Measurements from ENCODE around the gene CFAP300.

CFAP300 gene

DNA sequence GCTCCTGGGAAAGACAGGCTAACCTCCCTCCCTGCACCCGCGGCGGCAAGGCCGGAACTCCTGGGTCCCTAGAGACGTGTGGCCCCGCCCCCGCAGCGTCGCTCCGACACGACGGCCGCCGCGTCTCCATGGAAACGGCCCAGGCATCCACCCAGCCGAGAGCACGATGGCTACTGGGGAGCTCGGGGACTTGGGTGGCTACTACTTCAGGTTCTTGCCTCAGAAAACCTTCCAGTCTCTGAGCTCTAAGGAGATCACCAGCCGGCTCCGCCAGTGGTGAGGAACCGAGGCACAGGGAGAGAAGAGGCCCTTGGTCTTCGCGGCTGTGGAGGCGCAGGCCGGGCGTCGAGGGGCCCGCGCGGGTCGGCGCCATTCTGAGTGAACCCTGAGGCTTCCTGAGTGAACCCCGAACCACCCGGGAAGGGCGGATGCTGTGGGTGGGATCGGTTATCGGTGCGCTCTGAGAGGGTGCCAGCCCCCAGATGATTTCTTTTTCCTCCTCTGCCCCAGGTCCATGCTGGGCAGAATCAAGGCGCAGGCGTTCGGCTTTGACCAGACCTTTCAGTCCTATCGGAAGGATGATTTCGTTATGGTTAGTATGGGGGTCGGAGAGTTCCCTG is at the start of gene CFAP300:
Gene CFAP300, plus strand, starts transcription at position 133 of the 620 bp plus-strand sequence. Its CDS starts 34 bp downstream, at position 167.
- no peak for DNase-seq (ENCODE audit: low read depth)

DNA sequence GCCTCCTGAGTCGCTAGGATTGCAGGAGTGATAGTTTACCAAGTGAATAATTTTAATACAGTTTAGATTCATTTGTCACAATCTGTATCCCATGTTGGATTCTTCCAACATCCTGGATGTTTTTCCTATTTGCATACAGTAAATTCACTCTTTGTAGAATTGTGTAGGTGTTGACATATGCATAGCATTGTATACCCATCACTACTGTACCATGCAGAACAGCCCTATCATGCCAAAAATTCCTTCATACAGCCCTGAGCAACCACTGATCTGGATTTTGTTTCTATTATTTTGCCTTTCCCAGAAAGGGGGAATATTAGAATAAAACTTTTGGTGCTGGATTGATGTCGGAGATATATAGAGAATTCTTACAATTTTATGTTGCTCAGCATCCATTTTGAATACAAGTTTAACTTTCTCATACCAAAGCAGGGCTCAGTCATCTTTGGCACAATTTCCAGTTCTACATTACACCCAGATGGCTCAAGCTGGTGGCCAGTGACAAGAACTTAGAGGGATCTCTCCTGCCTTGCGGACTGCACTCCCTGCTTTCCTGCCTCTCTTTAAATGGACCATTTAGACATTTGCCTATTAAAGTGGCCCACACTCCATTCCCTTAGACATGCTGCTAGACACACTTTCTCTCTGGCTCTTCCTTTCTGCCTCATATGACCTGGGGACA is 45.4 kb upstream of the CFAP300 start:
- DNase-seq (ENCODE audit: low read depth): no peak

DNA sequence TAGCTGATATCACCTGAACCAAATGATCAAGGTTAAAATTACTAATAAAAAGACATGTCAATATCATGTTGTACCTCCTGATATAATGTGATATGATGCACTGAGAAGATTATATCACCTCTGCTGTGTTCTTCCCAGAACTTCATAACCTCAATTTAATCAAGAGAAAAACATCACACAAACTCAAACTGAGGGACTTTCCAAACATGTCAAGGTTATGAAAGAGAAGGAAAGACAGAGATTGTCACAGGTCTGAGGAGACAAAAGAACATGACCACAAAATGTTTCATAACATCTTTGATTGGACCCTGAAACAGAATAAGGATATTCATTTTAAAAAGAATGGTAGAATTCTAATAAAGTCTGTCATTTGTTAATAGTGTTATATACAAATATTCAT is 43.0 kb upstream of the CFAP300 start:
- no peak for DNase-seq (ENCODE audit: low read depth)

DNA sequence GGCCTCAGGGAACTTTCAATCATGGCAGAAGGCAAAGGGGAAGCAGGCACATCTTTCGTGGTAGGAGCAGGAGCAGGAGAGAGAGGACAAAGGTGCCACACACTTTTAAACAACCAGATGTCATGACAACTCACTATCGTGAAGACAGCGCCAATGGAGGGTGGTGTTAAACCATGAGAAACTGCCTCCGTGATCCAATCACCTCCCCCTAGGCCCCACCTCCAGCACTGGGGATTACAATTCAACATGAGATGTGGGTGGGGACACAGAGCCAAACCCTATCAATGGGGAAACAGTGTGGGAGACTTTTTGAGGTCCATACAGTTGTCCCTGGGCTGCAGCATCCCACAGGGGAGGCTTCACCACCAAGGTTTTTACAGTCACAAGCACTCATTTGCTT is 41.9 kb upstream of the CFAP300 start:
- no peak for DNase-seq (ENCODE audit: low read depth)

DNA sequence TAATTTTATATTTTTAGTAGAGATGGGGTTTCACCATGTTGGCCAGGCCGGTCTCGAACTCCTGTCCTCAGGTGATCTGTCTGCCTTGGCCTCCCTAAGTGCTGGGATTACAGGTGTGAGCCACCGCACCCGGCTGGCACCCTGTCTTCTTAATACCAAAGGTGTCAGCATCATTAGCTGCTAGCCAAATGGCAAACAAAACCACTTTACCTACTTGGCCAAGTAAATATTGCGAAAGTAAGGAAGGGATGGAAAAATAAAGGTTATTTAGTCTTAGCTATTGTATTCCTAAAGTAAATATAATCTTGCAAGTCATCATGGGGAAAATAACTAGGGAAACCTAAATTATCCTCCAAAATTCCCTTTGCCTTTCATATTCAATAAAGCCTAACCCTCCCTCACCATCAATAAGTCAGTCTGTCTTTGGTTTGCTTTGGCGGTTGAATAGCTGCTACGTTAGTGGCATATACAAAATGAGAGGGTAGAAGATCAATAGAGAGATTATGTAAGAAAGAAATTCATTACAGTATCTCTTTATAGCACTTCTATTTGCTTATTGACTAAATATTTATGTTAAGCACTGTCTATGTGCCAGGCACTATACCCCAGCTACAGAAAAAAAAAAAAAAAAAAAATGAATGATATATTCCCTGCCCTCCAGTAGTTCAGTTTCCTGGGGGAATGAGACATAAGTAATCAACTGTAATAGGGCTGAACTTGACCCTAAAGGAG is 40.2 kb upstream of the CFAP300 start:
- no peak for DNase-seq (ENCODE audit: low read depth)

DNA sequence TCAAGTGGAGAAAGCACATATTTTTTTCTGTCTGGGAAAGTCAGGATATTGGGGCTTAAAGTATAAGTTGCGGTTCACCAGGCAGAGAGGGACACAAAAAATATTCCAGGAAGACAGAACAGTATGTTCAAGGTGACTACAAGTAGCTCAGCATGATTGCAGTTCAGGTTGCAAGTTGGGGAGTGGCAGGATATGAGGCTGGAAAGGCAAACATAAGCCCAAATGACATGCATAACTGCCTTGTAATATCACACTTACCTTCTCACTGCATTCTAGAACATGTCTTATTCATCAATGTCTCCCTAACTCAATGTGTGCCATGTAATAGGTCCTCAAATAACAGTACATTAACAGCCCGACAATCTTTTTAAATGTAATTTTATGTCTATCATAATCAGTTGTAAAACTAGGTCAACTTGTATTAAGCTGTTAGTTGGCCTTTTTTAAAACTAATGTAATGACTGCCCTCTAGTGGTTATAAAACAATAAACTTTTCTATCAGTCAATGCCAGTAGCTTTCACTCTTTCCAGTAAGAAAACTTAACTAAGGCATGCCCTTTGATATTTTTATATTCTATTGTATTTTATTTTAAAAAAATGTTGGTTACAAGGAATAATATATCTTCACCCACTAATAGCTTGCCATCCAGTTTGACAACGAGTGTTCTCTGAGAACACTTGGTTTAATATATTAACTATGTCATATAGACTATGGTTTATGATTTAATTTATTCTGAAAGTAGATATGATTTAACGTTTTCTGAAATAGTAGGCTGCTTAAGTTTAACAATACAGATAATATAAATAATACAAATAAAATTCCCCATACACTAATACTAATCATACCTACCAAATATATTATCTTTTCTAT is 39.4 kb upstream of the CFAP300 start:
- DNase-seq (ENCODE audit: low read depth): no peak

DNA sequence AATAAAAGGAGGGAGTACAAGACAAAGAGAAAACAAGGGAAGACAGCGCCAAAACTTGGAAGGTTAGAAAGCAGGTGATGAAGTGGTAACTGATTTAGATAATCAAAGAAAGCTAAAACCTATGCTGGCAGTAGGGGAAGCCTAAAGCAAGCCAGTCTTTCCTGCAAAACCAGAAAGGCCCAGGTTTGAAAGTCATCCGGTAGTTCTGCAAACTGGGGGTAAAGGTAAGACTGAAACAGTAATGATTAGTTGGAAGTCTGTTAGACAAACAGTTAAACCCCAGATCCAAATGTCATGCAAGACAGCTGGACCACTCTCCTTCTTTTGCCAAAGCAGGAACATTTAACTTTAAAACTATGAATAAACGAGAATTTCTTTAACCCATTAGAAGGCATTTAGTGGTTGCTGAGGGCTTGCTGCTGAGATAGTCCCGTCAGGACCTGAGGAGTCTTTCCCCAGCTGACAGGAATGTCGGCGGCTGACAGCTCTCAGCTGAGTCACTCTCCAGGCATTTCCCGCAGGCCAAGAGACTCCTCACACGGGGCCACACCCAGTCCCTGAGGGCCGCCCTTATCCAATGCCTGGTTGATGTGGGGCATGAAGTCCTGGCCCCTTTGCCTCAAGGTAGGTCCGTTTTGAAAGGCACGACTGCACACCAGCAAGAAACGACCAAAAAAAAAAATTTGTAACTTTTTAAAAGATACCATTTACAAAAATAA is 36.3 kb upstream of the CFAP300 start:
- no peak for DNase-seq (ENCODE audit: low read depth)

DNA sequence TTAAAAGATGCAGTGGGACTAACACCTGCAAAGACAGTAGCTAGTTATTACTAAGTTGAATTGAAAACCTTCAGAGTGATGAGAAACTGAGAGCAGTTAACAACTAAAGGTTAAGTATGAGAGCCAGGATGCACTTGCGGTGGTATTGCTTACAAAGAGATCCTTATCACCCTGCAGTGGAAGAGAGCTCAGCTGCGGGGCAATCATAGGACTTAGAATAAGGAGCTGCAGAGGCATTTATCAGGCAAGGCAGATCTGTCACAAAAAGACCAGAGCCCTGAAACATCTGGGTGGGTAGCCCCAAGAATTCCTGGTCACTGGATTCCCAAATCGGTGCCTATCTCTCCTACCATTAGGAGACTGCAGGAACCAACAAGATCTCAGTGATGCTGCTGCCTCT is 34.3 kb upstream of the CFAP300 start:
- no peak for DNase-seq (ENCODE audit: low read depth)

DNA sequence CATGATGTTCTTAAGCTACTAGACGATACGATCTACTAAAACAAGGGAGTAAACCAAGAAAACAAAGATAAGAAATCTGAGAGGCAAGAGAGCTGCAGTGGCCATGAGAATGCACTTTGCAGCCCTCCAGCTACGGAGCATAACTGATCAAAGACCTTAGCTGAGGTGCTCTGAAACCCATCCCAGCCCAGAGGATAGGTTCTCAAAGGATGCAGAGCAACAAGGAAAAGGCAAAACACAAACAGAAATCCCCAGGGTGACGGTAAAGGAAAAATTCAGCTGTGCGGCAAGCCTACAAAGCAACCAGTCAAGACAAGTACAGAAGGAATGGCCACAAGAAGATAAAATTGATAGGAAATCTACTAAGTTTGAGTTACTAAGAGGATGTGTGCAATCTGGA is 32.5 kb upstream of the CFAP300 start:
- DNase-seq (ENCODE audit: low read depth): no peak

DNA sequence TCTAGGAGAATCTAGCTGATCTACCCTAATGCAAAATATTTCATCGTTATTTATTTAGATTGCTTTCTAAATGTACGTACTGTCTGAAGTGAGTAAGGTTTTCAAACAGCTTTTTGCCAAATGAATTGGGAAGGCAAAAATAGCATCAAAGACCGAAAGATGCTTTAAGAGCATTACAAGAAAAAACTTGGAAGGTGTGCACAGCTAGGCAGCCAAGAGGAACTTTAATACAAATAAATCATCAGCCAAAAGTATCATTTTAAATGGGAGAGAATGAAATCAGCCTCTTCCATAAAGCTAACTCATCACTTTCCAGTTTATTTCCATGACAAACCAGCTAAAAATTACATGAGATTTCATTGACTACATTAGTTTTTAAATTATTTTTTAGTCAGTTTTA is 30.2 kb upstream of the CFAP300 start:
- no peak for DNase-seq (ENCODE audit: low read depth)

DNA sequence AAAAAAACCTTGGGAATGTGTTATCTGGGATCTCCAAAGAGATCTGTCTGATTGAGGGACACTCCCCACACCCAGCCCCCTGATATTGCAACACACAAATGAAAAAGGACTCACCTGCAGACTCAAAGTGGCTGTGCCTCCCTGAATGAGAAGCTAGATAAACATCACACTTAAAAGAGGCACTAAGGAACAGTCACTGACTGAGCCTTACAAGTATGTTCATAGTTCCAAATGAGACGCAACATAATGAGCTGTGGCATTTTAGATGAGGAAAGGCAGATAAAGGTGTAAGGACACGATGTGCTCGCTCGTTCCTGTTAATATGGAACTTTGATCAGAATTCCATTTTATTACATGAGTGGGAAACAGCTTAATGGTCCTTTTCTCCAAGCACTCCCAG is 21.0 kb upstream of the CFAP300 start:
- no peak for DNase-seq (ENCODE audit: low read depth)

DNA sequence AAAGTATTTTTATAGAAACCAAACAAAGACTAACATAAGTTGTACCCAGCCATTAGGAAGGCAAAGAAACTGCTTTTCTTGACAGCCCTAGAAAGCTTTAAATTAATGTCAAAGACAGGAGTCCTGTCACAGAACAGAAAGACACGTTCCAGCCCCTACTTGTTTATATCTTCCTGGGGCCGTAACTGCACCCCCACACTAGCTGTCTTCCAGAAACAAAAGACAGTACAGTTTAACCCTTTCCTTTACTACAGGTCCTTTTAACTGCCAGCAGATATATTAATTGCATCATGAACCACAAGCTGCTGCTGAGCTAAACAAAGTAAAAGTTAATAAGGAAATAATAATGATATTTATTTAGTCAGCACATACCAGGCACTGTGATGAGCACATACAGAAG is 20.3 kb upstream of the CFAP300 start:
- DNase-seq (ENCODE audit: low read depth): no peak

DNA sequence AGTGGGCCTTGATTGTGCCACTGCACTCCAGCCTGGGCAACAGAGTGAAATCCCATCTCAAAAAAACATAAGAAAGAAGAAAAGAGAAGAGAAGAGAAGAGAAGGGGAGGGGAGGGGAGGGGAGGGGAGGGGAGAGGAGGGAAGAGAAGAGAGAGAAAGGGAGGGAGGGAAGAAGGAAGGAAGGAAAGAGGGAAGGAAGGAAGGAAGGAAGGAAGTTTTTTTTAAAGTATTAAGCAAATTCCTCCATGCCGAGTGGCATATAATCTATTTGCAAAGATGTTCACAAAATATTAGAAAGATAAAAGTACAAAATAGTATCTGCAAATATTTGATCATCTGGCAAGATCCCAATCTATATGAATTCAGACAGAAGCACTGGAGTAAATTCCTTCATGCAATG is 10.5 kb upstream of the CFAP300 start:
- DNase-seq (ENCODE audit: low read depth): no peak

DNA sequence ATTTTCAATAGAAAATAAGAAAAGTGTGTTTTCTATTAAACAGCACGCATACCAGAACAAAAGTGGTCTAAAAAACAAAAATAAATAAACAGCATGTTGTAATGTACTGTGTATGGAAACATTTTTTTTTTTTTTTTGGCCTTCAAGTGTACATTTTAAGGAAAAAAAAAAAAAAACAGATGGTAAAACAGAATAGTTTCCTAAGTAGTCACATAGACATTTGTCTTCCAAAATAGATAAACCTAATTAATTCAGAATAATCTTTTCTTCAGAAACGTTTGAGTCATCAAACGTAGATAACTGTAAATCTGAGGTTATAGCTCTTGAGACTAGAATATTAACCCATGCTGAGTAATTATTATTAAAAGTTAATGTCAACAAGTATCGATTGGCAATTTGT is 396 bp upstream of the CFAP300 start:
- no peak for DNase-seq (ENCODE audit: low read depth)

DNA sequence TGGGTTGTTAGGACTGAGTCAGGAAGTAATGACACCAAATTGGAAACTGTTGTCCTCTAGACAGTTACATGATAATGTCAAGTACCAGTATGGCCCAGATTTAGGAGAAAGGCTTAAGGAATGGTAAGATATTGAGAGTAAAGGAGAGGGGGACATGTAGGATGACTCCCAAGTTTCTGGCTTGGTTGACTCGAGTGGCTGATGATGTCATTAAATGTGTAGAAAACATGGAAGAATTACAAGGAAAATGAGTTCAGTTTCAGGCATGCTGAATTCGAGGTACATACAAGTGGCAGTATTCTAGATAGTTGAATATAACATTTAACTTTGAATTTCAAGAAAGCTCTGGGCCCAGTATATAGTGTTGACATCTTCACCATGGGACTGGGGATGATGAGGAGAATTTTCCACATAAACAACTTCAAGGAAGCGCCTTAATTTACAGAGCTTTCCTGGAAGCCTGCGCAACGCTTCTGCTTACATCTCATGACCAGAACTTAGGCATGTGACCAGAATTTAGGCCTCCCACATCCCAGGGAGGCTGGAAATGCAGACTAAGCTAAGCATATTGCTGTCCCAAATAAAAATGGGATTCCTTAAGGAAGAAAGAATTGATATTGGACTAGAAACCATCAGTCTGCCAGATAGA is 3.8 kb downstream of the CFAP300 start:
- DNase-seq (ENCODE audit: low read depth): no peak

DNA sequence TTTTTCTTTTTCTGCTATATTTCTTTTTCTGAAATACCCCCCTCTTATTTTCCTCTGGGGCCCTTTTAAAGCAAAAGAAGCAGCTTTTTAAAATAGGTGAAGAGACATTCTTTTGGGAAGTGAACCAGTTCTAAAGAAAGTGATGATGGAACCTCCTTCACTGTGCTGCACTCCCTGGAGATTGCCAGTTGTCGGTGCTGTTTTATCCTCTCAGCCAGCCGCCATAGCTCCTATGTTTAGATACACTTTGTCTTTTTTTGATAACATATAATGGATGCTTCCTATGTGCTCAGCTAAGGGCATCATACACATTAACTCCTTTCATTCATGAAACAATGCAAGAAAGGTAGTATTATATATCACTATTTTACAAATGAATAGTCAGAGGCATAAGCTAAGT is 14.0 kb downstream of the CFAP300 start:
- no peak for DNase-seq (ENCODE audit: low read depth)

DNA sequence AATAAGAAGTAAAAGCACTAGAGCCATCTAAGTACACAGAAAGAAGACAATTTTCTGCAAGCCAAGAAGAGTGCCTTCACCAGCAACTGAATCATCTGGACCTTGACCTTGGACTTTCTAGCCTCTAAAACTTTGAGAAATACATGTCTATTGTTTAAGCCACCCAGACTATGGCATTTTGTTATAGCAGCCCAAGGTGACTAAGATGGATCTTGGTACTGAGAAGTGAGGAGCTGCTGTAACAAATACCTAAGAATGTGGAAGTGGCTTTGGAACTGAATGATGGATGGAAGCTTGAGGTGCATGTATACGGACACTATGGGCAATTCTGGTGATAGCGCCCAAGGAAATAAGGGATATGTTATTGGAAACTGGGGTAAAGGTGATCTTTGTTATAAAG is 14.9 kb downstream of the CFAP300 start:
- DNase-seq (ENCODE audit: low read depth): no peak

DNA sequence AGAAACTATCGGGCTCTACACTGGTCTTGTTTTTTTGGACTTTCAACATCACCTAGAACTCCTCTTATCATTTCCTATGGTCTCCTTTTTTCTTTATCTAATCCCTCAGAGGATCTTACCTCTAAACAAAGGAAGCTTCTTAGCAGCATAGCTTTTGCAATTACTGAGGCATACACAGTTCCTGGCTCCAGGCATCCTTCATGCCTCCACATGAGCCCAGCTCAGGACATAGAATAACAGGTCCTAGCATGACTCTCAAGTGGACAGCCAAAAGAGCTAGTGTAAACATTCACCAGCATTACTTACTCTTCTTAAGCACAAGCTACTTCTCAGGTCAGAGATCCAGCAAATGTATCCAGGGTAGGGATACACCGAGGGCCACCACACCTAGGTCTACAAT is 17.1 kb downstream of the CFAP300 start:
- no peak for DNase-seq (ENCODE audit: low read depth)

DNA sequence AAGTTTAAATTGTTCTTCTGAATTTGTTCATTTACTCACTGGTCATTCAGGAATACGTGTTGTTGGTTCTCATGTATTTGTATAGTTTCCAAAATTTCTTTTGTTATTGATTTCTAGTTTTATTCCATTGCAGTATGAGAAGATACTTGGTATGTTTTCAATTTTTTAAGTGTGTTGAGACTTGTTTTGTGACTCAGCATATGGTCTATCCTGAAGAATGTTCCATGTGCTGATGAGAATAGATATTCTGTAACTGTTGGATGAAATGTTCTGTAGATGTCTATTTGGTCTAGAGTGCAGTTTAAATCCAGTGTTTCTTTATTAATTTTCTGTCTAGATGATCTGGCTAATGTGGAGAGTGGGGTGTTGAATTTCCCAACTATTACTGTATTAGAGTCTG is 23.5 kb downstream of the CFAP300 start:
- DNase-seq (ENCODE audit: low read depth): no peak

DNA sequence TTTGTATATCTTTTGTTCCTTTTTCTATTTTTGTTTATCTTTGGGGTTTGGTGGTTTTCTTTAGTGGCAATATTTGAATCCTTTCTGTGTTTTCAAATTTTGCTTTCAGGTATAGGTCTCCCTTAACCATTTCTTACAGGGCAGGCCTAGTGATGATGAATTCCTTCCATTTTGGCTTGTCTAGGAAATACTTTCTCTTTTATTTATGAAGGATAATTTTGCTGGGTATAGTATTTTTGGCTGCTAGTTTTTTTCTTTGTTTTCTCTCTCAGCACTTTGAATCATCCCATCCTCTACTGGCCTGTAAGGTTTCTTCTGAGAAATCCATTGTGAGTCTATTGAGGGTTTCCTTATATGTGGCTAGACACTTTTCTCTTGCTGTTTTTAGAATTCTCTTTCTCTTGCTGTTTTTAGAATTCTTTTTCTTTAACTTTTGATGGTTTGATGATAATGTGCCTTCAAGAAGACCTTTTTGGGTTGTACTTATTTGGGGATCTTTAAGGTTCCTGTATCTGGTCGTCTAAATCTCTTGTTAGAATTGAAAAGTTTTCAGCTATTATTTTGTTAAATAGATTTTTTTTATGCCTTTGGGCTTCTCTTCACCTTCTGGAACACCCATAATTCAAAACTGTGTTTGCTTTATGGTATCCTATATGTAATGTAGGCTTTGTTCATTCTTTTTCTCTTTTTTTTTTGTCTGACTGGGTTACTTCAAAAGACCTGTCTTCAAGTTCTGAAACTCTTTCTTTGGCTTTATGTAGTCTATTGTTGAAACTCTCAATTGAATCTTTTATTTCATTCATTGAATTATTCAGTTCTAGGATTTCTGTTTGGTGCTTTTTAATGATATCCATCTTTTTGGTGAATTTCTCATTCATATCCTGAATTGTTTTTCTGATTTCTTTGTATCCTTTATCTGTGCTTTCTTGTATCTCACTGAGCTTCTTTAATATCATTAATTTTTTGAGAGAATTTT is 24.5 kb downstream of the CFAP300 start:
- DNase-seq (ENCODE audit: low read depth): no peak

All from stimulated activated CD8-positive, alpha-beta memory T cell treated with anti-CD3 and anti-CD28 coated beads, Interleukin-15, amount 100 ng/mL, for 1 hour (primary cell).